GM19025 (cell line): ENCODE results near the gene DND1.
A peak's percentile ranks its signal among the peaks of the same experiment; 100 is the strongest.
"Not testable (repeated sequence)": the region's sequence is repeated elsewhere in the genome, so short reads cannot be mapped to it uniquely, and the experiment has no call there.

Source experiments
- ATAC-seq: cut with Tn5 transposase; IDR thresholded peaks from one replicate; pipeline ENCODE4 v1.9.1; 2021; ENCODE audit warnings: mild to moderate bottlenecking, low read depth, moderate library complexity; ENCODE audit not compliant: unreplicated experiment

Gene DND1

DNA sequence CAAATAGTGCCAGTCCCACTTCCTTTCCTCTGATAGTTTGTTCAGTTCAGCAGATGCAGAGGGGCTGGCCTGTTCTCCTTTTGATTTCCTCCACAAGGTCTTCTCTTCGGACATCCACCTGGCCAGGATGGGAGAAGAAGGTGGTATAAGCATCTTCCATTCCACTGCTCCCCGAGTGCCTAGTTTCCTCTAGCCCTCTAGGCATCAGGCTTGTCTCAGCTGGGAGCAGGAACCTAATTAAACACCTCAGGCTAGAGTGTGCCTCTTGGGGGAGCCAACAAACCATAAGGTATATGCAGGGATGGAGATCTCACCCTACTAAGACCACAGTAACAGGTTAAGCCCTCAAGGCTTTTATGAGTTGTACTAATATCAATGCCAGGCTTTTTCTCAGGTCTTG is 835 bp upstream of the DND1 start:
- no peak for ATAC-seq

DNA sequence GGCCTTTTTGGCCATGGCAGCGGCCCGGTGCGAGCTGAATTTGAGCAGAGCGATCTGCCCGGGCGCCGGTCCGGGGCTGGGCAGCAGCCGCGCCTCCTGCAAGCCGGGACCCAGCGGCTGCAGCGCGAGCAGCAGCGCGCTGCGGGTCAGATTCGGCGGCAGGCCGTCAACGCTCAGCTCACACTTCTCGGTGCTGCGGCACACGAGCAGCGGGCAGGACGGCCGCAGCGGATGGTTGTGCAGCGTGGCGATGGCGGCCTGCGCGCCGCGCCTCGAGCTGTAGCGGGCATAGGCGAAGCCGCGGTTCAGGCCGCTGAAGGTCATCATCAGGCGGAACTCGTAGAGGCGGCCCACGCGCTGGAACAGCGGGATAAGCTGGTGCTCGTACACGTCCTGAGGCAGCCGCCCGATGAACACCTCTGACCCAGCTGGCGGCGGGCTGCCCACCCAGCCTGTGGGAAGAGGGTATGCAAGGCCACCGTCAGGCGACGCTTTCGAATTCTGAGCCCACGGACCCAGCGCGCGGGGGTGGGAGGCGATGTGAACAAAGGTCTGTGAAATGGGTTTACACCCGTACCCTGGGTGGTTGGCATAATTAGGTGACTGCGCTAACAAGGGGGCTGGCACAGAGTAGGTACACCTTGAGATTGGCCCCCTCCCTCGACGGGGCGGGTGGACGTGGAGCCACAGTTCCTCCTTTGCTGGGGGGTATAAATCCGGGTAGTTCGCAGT is 755 bp downstream of the DND1 start:
- no peak for ATAC-seq

DNA sequence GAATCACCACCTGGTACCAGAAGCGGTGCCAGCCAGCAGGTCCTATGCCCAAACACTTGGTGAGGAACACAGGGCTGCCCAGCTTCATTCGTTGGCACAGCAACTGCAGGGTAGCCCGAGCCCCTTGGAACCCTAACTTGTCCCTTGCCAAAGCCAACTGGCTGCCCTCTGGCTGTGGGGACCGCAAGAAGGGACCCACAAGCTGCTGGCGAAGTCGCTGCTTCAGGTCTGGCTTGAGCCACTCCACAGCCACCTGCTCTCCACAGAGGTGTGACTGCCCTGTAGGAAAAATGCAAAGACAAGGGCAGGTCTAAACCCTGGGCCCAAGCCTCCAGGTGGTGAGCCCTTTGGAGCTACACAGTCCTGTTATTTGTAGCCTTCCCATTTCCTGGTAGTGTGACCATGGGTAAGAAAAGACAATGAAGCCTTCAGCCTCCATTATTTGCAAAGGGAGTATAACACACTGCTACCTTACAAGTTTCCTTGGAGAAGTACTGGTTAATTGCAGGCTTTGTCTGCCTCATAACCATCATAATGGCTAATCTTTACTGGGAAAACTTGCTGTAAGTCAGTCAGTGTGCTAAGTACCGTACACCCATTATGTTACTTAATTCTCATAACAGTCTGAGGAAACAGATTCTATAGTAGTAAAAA is 1.8 kb downstream of the DND1 start:
- ATAC-seq = no peak

DNA sequence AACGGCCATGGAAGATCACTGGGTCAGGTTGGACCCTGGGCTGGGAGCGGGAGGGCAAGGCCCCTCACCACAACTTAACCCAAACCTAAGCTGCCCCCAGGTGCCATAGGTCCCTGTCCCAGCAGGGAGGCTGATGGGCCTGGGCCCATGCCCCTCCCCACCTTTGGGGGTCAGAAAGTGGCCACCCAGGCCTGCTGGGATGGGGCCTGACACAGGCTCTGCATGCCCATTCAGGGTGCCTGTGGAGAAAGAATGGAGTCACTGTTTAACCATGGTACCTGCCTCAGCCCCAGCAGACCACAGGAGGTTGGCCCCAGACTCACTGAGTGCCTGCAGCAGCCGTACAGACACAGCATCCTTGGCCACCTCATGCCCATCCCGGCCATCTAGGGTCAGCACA is 2.3 kb downstream of the DND1 start:
- ATAC-seq = not testable (repeated sequence)

DNA sequence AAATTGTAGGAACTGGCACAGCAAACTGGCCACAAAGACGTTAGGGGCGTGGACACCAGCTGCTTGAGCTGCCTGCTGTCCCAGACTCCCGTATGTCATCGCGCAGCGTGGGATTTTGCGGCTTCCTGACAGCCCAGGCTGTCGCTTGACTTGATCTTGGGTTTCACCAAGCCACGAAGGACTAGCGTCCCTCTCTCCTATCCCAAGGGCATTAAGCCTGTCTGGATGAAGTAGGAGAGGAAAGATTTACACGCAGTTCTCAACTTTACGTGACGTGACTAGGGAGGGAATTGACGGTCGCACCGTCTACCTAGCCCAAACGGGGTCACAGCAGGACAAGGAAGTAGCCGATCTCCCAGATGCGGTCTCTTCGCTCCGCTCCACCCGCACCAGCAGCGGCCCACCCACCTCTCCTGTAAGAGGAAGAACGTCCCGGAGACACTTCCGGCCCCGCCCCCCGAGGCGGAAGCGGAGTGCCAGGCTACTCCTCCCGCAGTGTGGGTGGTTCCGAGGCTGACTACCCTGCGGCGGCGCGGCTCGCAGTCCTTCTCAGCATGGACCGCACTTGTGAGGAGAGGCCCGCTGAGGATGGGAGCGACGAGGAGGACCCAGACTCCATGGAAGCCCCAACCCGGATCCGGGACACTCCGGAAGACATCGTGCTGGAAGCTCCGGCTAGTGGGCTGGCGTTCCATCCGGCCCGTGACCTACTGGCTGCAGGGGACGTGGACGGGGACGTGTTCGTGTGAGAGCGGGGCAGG is 8.8 kb downstream of the DND1 start, which contains the start of gene WDR55:
Gene WDR55 (plus strand): TSS at position 546 of the 761 bp plus-strand sequence. CDS start 9 bp downstream, at position 555.
- peak; percentile 97 for ATAC-seq

DNA sequence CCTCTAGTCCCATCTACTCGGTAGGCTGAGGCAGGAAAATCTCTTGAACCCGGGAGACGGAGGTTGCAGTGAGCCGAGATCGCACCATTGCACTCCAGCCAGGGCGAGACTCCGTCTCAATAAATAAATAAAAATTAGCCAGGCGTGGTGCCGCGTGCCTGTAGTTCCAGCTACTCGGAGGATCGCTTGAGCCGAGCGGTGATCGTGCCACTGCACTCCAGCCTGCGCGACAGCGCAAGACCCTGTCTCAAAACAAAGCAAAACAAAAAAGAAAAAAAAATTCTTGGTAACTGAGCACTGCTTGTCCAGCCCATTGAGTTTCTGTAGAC is 9.4 kb downstream of the DND1 start:
- ATAC-seq = no peak

DNA sequence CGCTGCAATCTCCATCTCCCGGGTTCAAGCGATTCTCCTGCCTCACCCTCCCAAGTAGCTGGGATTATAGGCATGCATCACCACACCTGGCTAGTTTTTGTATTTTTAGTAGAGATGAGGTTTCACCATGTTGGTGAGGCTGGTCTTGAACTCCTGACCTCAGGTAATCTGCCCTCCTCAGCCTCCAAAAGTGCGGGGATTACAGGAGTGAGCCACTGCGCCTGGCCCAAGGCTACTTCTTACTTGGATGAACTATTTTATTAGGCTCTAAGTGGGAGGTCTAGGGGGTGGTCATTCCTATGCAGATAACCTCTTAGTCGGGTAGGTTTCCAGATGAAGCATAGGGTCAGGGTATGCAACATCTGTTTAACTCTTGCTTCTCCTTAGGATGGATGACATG is 13.0 kb downstream of the DND1 start:
- not testable (repeated sequence) for ATAC-seq

DNA sequence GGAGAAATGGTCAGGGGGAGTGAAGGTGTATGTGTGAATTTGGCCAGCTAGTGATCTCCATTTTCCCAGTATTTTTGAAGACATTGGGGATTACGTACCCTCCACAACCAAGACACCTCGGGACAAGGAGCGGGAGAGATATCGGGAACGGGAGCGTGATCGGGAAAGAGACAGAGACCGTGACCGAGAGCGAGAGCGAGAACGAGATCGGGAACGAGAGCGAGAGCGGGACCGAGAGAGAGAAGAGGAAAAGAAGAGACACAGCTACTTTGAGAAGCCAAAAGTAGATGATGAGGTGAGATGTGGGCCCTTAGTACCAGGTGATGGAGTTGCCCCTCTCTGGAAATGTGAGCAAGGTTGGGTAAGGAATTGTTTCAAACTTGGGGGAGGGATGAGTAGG is 14.5 kb downstream of the DND1 start:
- no peak for ATAC-seq

DNA sequence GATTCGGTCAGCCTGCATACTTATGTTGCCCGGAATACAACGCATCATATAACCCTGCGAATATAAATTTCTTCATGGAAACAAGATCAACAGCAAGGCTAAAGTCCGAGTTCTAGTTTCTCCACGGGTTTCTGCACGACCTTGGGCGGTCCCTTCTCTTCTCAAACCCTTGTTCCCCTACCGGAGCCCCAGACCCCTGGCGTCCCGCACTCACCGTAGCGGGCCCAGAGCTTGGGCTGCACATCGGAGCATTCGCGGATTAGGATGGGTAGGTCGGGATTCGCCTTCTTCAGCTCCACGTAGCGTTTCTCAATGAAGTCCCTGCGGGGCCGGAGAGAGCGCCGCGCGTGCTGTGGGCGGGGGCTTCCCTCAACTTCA is 26.3 kb downstream of the DND1 start:
- peak; percentile 39 for ATAC-seq

DNA sequence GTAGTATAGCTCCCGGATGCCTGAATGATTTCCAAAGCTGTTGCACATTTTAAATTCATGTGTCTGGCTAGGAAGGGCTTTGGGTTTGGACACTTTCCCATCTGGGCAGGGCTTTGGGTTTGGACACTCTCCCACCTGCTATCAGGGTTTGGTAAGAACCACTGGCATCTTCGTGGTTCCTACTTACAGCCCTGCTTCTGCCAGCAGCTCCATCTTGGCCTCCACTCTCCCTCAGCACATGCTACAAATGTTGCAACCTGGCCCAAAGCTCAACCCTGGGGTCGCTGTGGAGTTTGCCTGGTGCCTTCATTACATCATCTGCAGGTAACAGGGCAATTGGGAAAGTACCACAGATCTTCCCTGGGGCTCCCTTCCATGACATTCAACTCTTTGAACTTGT is 30.7 kb downstream of the DND1 start:
- no peak for ATAC-seq

DNA sequence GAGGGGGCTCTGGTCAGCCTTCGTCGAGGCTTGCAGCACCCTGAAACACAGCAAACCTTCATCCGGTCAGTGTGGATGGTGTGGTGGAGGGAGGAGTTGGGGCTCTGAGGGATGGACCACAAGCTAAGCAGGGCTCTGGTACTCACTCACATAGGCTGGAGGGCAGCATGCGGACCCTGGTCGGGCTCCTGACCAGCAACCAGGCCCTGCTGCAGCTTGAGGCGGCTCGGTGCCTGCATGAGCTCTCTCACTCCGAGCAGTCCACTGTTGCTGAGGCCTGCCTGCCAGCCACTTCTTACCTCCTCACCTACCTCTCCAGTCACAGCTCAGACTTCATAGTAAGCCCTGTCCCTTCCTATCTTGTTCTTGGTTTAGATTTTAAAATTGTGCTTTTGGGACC is 31.7 kb downstream of the DND1 start:
- no peak for ATAC-seq

DNA sequence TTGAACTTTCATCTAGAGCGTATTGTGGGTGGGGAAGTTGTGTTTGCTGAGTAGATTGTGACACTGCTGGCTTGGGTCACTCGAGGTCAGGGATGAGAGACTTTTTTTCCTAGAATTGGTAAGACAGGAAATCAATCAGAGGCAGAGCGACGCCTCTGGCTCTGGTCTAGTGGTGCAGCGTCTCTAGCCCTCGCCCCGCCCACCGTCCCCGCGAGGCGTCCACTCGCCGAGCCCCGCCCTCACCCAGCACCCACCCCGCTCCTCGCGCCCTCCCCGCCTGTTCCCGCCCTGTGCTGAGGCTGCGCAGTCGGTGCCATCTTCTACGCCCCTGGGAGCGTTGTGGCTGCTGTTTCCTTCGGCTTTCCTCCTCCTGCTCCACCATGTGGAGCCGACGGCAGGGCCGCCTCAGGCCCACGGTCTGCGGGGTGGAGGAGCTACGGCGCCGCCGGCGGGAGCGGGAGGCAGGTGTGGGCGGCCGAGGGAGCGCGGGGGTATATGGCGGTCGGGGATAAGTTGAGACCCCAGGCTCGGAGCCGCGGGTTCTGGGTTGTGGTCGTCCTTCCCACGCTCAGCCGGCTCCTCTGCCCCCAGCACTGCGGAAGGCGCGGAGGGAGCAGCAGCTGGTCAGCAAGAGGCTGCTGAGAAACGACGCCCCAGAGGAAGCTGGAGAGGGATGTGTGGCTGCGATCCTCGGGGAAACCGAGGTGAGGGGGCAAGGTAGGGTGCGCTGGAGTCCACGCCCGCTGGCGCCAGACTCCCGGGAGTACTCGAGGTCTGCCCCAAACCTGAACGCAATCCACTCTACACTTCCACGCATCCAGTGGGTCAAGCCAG is 34.0 kb downstream of the DND1 start, which contains the start of gene TMCO6:
Gene TMCO6 (plus strand): TSS at position 304 of the 834 bp plus-strand sequence. CDS start 77 bp downstream, at position 381.
- ATAC-seq = peak; percentile 96

DNA sequence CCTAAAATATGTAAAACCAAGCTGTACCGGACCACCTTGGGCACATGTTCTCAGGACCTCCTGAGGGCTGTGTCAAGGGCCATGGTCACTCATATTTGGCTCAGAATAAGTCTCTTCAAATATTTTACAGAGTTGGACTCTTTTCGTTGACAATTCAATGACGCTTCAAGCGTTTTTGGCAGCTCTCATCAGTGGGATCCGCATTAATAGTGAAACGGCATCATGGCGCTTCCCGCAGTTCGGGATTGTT is 34.6 kb downstream of the DND1 start:
- not testable (repeated sequence) for ATAC-seq

DNA sequence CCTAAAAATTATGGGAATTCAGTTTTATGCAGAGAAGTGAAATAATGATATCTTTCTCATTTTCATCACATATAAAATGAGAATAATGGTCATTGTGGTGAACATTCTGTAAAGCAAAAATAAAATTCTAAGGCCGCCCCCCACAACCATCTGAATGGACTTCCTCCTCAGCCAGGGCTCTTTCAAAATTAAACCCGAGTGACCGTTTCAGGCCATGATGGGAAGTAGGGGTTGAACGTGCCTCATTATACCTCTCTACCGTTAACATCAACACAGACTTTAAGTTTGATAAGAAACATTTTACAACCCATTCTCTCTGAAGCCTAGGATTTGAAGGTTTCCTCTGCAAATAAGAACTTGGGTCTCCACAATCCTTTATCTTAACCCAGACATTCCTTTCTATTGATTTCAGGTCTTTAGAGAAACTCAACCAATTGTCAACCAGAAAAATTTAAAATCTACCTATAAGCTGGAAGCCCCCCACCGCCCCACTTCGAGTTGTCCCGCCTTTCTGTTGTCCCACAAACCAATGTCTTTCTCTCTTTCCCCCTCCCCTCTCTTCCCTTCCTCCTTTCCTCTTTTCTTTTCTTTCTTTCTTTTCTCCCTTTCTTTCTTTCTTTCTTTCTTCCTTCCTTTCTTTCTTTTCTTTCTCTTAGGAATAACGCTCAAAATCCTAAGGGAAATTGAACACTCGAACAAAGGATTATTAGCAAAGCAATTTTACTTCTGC is 35.8 kb downstream of the DND1 start:
- ATAC-seq = no peak

DNA sequence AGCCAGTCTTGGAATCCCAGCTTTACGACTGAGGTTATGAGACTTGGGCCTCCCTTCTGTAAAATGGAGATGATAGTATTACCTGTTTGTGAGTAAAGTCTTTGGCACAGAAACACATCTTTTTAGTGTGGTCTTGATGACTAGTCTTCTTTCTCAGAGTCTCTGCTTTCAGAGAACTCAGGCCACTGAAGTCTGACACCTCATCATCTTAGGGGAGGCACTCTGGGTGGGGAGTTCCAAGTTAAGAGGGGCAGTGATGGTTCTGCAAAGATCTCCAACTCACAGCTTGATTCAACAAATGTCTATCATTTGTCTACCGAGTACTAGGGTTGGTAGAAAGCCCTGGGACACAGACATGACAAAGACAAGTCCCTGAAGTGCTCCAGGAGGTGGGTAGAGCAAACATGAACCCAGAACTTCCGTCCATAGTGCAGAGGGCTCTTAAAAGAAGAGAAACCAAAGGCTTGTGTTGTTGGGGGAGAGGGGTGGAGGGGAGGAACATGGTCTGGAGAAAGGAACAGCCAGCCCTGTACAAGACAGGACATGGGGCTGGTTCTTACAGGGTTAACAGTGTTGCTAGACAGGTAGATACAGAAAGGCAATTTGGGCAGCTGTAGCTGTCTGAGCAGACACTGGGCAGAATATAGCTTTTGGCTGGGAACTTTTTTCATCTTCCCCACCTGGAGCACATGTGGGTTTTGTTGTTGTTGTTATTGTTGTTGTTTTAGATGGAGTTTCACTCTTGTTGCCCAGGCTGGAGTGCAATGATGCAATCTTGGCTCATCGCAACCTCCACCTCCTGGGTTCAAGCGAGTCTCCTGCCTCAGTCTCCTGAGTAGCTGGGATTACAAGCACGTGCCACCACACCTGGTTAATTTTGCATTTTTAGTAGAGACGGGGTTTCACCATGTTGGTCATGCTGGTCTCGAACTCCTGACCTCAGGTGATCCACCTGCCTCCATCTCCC is 37.8 kb downstream of the DND1 start:
- ATAC-seq = no peak

DNA sequence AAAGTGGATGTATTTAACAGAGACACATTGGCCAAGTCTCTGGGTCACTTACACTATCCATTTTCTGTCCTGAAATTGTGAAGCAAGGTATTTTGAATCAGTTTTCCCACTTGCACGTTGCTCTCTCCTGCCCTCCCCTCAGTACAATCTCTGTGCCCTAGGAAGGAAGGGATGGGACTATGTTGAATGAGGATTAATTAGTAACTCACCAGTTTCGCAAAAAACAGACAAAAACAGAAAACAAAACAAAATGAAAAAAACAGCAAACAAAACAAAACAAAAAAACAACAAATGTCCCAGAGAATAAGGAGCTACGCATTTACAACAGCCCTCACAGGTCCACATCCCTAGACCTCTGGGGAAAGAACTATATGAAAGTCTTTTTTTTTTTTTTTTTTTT is 39.3 kb downstream of the DND1 start:
- ATAC-seq = no peak

DNA sequence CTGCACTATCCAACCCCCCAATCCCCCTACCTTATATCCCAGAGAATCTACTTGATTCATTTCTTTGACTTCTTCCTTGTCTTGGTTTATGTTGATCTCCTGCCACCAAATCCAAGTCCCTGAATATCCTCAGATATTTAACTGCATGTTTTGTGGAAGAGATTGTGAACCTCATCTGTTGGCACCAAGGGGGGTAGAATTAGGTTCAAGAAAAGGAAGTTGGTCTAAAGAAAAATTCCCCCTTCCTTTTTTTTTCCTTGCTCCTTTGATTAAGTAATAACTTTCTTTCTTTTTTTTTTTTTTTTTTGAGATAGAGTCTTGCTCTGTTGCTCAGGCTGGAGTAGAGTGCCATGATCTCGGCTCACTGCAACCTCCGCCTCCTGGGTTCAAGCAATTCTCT is 39.9 kb downstream of the DND1 start:
- ATAC-seq = no peak

DNA sequence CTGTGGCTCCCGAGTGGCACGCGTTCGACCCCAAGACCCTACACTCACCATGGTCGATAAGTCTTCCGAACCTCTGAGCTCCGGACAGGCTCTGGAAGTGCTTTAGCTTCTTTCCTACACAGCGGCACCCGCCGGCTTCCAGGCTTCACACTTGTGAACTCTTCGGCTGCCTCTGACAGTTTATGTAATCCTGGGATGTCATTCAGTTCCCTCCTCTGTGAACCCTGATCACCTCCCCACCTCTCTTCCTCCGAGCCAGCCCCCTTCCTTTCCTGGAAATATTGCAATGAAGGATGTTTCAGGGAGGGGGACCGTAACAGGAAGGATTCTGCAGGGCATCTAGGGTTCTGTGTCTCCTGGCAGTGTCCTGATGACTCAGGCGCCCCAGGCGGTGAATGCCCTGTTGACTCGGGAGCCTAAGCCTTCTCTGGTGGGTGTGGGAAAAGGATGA is 40.3 kb downstream of the DND1 start, which contains the start of gene CD14:
Gene CD14 (minus strand): TSS at position 155 of the 451 bp plus-strand sequence. CDS start 104 bp downstream, at position 51.
- ATAC-seq = no peak
